ENCODE results near the gene KRT33B.
"Not testable (repeated sequence)": the region's sequence is repeated elsewhere in the genome, so short reads cannot be mapped to it uniquely, and the experiment has no call there.

Gene KRT33B

GRCh38 chr17:41377546-41377945 lies 7.9 kb upstream of the KRT33B start:
- Mint-ChIP-seq H3K27ac (no peak overlapping the region), H3K36me3 (peaks cover 2% of the 10 kb centered on the region), H3K27me3 (no peaks in the 10 kb centered on the region), H3K9me3 (peaks cover 6% of the 10 kb centered on the region), H3K4me3 (no peak overlapping the region), H3K4me1 (peaks cover 23% of the 10 kb centered on the region)

- Mint-ChIP-seq H3K4me1 (peaks cover 16% of the 10 kb centered on the region), H3K27me3 (no peaks in the 10 kb centered on the region), H3K4me3 (no peak overlapping the region)
Measured at GRCh38 chr17:41369023-41369422, 590 bp downstream of the KRT33B start.

GRCh38 chr17:41367426-41368075 lies 2.1 kb downstream of the KRT33B start:
- no peak overlapping the region for H3K27ac Mint-ChIP-seq
- no peaks in the 10 kb centered on the region for H3K9me3 Mint-ChIP-seq
- no peaks in the 10 kb centered on the region for H3K36me3 Mint-ChIP-seq
- H3K4me1 Mint-ChIP-seq, result peaks cover 20% of the 10 kb centered on the region
- H3K4me3 Mint-ChIP-seq, result no peak overlapping the region
- no peaks in the 10 kb centered on the region for H3K27me3 Mint-ChIP-seq

More at GRCh38 chr17:41369023-41369422, 590 bp downstream of the KRT33B start:
- H3K9me3 Mint-ChIP-seq, result no peaks in the 10 kb centered on the region
- no peak overlapping the region for H3K27ac Mint-ChIP-seq
- no peaks in the 10 kb centered on the region for H3K36me3 Mint-ChIP-seq

GRCh38 chr17:41366070-41366469 lies 3.5 kb downstream of the KRT33B start:
- H3K4me1 Mint-ChIP-seq, result peaks cover 18% of the 10 kb centered on the region
- H3K9me3 Mint-ChIP-seq, result no peaks in the 10 kb centered on the region
- no peak overlapping the region for H3K4me3 Mint-ChIP-seq
- H3K36me3 Mint-ChIP-seq, result no peaks in the 10 kb centered on the region
- H3K27me3 Mint-ChIP-seq, result no peaks in the 10 kb centered on the region
- H3K27ac Mint-ChIP-seq, result no peak overlapping the region

- Mint-ChIP-seq H3K27ac (no peak overlapping the region), H3K4me3 (no peak overlapping the region), H3K27me3 (no peaks in the 10 kb centered on the region), H3K36me3 (no peaks in the 10 kb centered on the region), H3K9me3 (no peaks in the 10 kb centered on the region), H3K4me1 (peaks cover 11% of the 10 kb centered on the region)
Measured at GRCh38 chr17:41363881-41364280, 5.7 kb downstream of the KRT33B start.

GRCh38 chr17:41360296-41360995 lies 9.2 kb downstream of the KRT33B start:
- Mint-ChIP-seq H3K4me3 (no peak overlapping the region), H3K36me3 (peaks cover 2% of the 10 kb centered on the region), H3K27ac (no peak overlapping the region), H3K27me3 (no peaks in the 10 kb centered on the region), H3K9me3 (peaks cover 4% of the 10 kb centered on the region), H3K4me1 (peaks cover 7% of the 10 kb centered on the region)

- Mint-ChIP-seq H3K4me3 (no peak overlapping the region), H3K27ac (no peak overlapping the region), H3K4me1 (peaks cover 12% of the 10 kb centered on the region), H3K9me3 (peaks cover 4% of the 10 kb centered on the region), H3K27me3 (no peaks in the 10 kb centered on the region), H3K36me3 (peaks cover 2% of the 10 kb centered on the region)
Measured at GRCh38 chr17:41354536-41354935, 15.1 kb downstream of the KRT33B start.

GRCh38 chr17:41352597-41353366 lies 16.8 kb downstream of the KRT33B start:
- no peak overlapping the region for H3K27ac Mint-ChIP-seq

GRCh38 chr17:41351177-41351576 lies 18.4 kb downstream of the KRT33B start:
- Mint-ChIP-seq H3K4me1 (peaks cover 12% of the 10 kb centered on the region), H3K36me3 (no peaks in the 10 kb centered on the region), H3K27me3 (no peaks in the 10 kb centered on the region), H3K9me3 (no peaks in the 10 kb centered on the region), H3K4me3 (no peak overlapping the region), H3K27ac (no peak overlapping the region)

More at GRCh38 chr17:41352597-41353366, 16.8 kb downstream of the KRT33B start:
- Mint-ChIP-seq H3K36me3 (peaks cover 2% of the 10 kb centered on the region), H3K4me1 (peaks cover 12% of the 10 kb centered on the region), H3K4me3 (no peak overlapping the region), H3K27me3 (no peaks in the 10 kb centered on the region), H3K9me3 (peaks cover 4% of the 10 kb centered on the region)

GRCh38 chr17:41350381-41350878 lies 19.2 kb downstream of the KRT33B start, which contains the start of gene KRT33A:
KRT33A (minus strand) TSS chr17:41350828; CDS start chr17:41350767, 61 bp downstream.
- not testable (repeated sequence) for H3K4me3 Mint-ChIP-seq, H3K27ac Mint-ChIP-seq, H3K9me3 Mint-ChIP-seq, H3K27me3 Mint-ChIP-seq, H3K36me3 Mint-ChIP-seq
- peaks cover 12% of the 10 kb centered on the region for H3K4me1 Mint-ChIP-seq

- Mint-ChIP-seq H3K27ac (no peak overlapping the region), H3K4me1 (peaks cover 17% of the 10 kb centered on the region), H3K4me3 (no peak overlapping the region), H3K36me3 (peaks cover 3% of the 10 kb centered on the region), H3K27me3 (no peaks in the 10 kb centered on the region), H3K9me3 (peaks cover 4% of the 10 kb centered on the region)
Measured at GRCh38 chr17:41347869-41348760, 21.5 kb downstream of the KRT33B start.

- peaks cover 24% of the 10 kb centered on the region for H3K4me1 Mint-ChIP-seq
- not testable (repeated sequence) for H3K36me3 Mint-ChIP-seq, H3K27ac Mint-ChIP-seq
Measured at GRCh38 chr17:41346421-41346820, 23.2 kb downstream of the KRT33B start.

GRCh38 chr17:41345992-41346391 lies 23.6 kb downstream of the KRT33B start:
- peaks cover 8% of the 10 kb centered on the region for H3K36me3 Mint-ChIP-seq
- no peak overlapping the region for H3K27ac Mint-ChIP-seq

More at GRCh38 chr17:41346421-41346820, 23.2 kb downstream of the KRT33B start:
- H3K27me3 Mint-ChIP-seq, H3K4me3 Mint-ChIP-seq, H3K9me3 Mint-ChIP-seq: not testable (repeated sequence)

GRCh38 chr17:41343029-41343428 lies 26.6 kb downstream of the KRT33B start:
- Mint-ChIP-seq H3K27ac (no peak overlapping the region), H3K4me1 (peaks cover 55% of the 10 kb centered on the region), H3K27me3 (no peaks in the 10 kb centered on the region), H3K36me3 (peaks cover 8% of the 10 kb centered on the region), H3K4me3 (peak overlapping the region; percentile 8), H3K9me3 (peaks cover 6% of the 10 kb centered on the region)

More at GRCh38 chr17:41345992-41346391, 23.6 kb downstream of the KRT33B start:
- Mint-ChIP-seq H3K4me3 (no peak overlapping the region), H3K4me1 (peaks cover 26% of the 10 kb centered on the region), H3K9me3 (peaks cover 6% of the 10 kb centered on the region), H3K27me3 (no peaks in the 10 kb centered on the region)

All from activated naive CD4-positive, alpha-beta T cell treated with anti-CD3 and anti-CD28 coated beads, Interleukin-2, amount 50 U/mL, for 24 hours (primary cell).